Right lobe of liver (tissue), 4 donors: ENCODE data around the gene RUBCNL.

Experiments
- POLR2A ChIP-seq: fragments of 450-650 bp; IDR thresholded peaks from one replicate; pipeline ENCODE4 v1.6.1; 2017; ENCODE audit warnings: antibody characterized with exemption, mild to moderate bottlenecking
- TF ChIP-seq, protein P1 (sequence below), 4 donors: fragments of 200-600 bp in 3 of 4; fragments of 450-650 bp in 1 of 4; IDR thresholded peaks; one replicate each; pipeline versions ENCODE4 v1.5.1 to v1.8.0; 2016 to 2022; ENCODE audit warnings: antibody characterized with exemption in 4 of 4, mild to moderate bottlenecking in 2 of 4
- donor health status: DM: no; HTN: no; CAD: no.
- donor health status: DM: no; HTN: no; CAD: no.
- donor health status: DM: no; HTN: yes; CAD: no.

DNA sequence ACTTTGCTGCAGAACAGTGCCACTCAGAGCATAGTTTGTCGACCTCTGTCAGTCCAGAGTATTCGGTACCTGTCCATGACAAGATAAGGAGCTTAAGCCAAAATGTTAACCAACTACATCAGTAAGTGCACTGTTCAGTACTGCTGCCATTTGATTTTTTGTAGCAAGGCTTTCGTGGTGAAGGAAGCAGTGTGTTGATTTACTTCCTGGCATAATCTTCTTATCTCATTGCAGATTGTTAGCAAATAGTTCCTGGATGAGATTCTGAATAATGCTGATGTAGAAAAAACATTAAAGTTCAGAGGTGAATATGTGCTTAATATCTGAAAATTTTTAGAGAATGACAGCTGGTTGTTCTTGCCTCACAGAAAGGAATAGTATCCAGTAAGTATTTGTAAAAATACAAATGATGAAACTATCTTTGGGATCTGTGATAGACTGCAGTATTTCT is 89.7 kb downstream of the RUBCNL start:
- TF ChIP-seq, protein P1, sequence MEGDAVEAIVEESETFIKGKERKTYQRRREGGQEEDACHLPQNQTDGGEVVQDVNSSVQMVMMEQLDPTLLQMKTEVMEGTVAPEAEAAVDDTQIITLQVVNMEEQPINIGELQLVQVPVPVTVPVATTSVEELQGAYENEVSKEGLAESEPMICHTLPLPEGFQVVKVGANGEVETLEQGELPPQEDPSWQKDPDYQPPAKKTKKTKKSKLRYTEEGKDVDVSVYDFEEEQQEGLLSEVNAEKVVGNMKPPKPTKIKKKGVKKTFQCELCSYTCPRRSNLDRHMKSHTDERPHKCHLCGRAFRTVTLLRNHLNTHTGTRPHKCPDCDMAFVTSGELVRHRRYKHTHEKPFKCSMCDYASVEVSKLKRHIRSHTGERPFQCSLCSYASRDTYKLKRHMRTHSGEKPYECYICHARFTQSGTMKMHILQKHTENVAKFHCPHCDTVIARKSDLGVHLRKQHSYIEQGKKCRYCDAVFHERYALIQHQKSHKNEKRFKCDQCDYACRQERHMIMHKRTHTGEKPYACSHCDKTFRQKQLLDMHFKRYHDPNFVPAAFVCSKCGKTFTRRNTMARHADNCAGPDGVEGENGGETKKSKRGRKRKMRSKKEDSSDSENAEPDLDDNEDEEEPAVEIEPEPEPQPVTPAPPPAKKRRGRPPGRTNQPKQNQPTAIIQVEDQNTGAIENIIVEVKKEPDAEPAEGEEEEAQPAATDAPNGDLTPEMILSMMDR (IDR thresholded peaks at IDR 0.05), result no peak
- no peak for TF ChIP-seq POLR2A
